Esophagus squamous epithelium (tissue), 4 donors: ENCODE data around the gene RANBP3.

Experiments used
- POLR2A ChIP-seq, 4 donors: fragments of 450-650 bp; IDR thresholded peaks; one replicate each; pipeline ENCODE4 v1.6.1; 2017; ENCODE audit warnings: antibody characterized with exemption in 4 of 4, mild to moderate bottlenecking in 4 of 4, moderate library complexity in 3 of 4
- TF ChIP-seq, protein P1 (sequence below), 6 experiments: fragments of 450-650 bp in 4 of 6; fragments of 200-600 bp in 2 of 6; sonication (generic) in 2 of 6; IDR thresholded peaks; one replicate each; pipeline ENCODE4 v1.5.1; 2016 to 2019; ENCODE audit warnings: antibody characterized with exemption in 6 of 6, mild to moderate bottlenecking in 4 of 6, moderate library complexity in 4 of 6

DNA sequence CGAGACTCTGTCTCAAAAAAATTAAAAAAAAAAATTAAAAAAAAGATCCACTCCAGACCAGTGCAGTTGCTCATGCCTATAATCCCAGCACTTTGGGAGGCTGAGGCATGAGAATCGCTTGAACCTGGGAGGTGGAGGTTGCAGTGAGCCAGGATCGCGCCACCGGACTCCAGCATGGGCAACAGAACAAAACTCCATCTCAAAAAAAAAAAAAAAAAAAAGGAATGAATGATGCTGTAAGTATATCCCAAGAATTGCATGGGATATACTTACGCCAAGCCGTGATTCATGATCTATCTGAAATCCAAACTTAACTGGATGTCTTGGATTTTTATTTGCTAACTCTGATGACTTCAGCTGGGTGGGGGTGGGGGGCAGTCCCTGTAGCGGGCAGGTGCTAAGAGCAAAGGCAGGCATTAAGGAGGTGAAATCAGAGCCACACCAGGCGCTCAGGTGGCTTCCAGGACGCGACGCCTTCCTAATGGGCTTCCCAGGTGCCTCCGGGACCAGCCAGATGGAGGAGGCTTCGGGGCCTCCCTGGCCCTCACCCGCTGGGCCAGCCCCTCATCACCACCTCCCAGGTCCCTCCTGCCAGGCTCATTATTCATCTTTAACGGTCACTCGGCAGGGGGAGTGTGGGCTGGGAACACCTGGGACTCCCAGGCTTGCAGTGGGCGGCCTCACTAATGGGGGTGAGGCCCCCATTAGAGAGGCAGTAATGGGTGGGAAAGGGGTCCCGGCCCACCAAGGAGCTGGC, 96.2 kb downstream of the RANBP3 start:
- TF ChIP-seq, protein P1, sequence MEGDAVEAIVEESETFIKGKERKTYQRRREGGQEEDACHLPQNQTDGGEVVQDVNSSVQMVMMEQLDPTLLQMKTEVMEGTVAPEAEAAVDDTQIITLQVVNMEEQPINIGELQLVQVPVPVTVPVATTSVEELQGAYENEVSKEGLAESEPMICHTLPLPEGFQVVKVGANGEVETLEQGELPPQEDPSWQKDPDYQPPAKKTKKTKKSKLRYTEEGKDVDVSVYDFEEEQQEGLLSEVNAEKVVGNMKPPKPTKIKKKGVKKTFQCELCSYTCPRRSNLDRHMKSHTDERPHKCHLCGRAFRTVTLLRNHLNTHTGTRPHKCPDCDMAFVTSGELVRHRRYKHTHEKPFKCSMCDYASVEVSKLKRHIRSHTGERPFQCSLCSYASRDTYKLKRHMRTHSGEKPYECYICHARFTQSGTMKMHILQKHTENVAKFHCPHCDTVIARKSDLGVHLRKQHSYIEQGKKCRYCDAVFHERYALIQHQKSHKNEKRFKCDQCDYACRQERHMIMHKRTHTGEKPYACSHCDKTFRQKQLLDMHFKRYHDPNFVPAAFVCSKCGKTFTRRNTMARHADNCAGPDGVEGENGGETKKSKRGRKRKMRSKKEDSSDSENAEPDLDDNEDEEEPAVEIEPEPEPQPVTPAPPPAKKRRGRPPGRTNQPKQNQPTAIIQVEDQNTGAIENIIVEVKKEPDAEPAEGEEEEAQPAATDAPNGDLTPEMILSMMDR (IDR thresholded peaks at IDR 0.05), result no peak
- no peak for TF ChIP-seq POLR2A (IDR thresholded peaks at IDR 0.05)
